HEK293 (cell line): ENCODE results near the gene BMP2K.

Source experiments
- BCL6B ChIP-seq: fragments of 450-650 bp; formaldehyde crosslinking; IDR thresholded peaks from 2 replicates; pipeline ENCODE4 v1.5.1; 2017; ENCODE audit warnings: missing biosample characterization, missing genetic modification characterization
- EGR2 ChIP-seq: fragments of 450-650 bp; formaldehyde crosslinking; IDR thresholded peaks from 2 replicates; pipeline ENCODE4 v1.5.1; 2016; ENCODE audit warnings: low read depth, missing biosample characterization, missing genetic modification characterization
- HIC1 ChIP-seq: fragments of 450-650 bp; formaldehyde crosslinking; IDR thresholded peaks from 2 replicates; pipeline ENCODE4 v1.5.1; 2016; ENCODE audit warnings: missing biosample characterization, missing genetic modification characterization
- PRDM1 ChIP-seq: fragments of 450-650 bp; formaldehyde crosslinking; IDR thresholded peaks from 2 replicates; pipeline ENCODE4; 2016; ENCODE audit warnings: missing biosample characterization, missing genetic modification characterization
- SCRT1 ChIP-seq: fragments of 450-650 bp; formaldehyde crosslinking; IDR thresholded peaks from 2 replicates; pipeline ENCODE4 v1.5.1; 2016; ENCODE audit warnings: missing biosample characterization, missing genetic modification characterization, borderline replicate concordance
- SCRT2 ChIP-seq: fragments of 450-650 bp; formaldehyde crosslinking; IDR thresholded peaks from 2 replicates; pipeline ENCODE4 v1.5.1; 2016; ENCODE audit warnings: missing biosample characterization, missing genetic modification characterization
- SP2 ChIP-seq: fragments of 450-650 bp; formaldehyde crosslinking; IDR thresholded peaks from 2 replicates; pipeline ENCODE4 v1.5.1; 2016; ENCODE audit warnings: missing biosample characterization, missing genetic modification characterization
- TRIM28 ChIP-seq: IDR thresholded peaks from 2 replicates; pipeline ENCODE4 v1.6.1; 2011; ENCODE audit warnings: low read length, control low read depth, borderline replicate concordance
- ZFP37 ChIP-seq: fragments of 450-650 bp; formaldehyde crosslinking; IDR thresholded peaks from 2 replicates; pipeline ENCODE4 v1.5.1; 2016; ENCODE audit warnings: missing biosample characterization, missing genetic modification characterization
- ZFP69B ChIP-seq: fragments of 450-650 bp; formaldehyde crosslinking; IDR thresholded peaks from 2 replicates; pipeline ENCODE4 v1.5.1; 2016; ENCODE audit warnings: missing biosample characterization, missing genetic modification characterization
- ZNF146 ChIP-seq: fragments of 450-650 bp; formaldehyde crosslinking; IDR thresholded peaks from 2 replicates; pipeline ENCODE4 v1.5.1; 2016; ENCODE audit warnings: missing biosample characterization, missing genetic modification characterization
- ZNF529 ChIP-seq: fragments of 450-650 bp; formaldehyde crosslinking; IDR thresholded peaks from 2 replicates; pipeline ENCODE4 v1.5.1; 2017; ENCODE audit warnings: missing genetic modification characterization, missing biosample characterization; ENCODE audit not compliant: insufficient replicate concordance
- ZNF580 ChIP-seq: fragments of 450-650 bp; formaldehyde crosslinking; IDR thresholded peaks from 2 replicates; pipeline ENCODE4 v1.5.1; 2016; ENCODE audit warnings: missing biosample characterization, missing genetic modification characterization
- ZNF645 ChIP-seq: fragments of 450-650 bp; formaldehyde crosslinking; IDR thresholded peaks from 2 replicates; pipeline ENCODE4; 2016; ENCODE audit warnings: missing biosample characterization, missing genetic modification characterization
- ZSCAN23 ChIP-seq: fragments of 450-650 bp; formaldehyde crosslinking; IDR thresholded peaks from 2 replicates; pipeline ENCODE4 v1.5.1; 2016; ENCODE audit warnings: missing biosample characterization, missing genetic modification characterization
- TF ChIP-seq, protein P1 (sequence below): fragments of 450-650 bp; formaldehyde crosslinking; IDR thresholded peaks from 2 replicates; pipeline ENCODE4 v1.5.1; 2016; ENCODE audit warnings: missing biosample characterization, missing genetic modification characterization
- TF ChIP-seq, protein P2 (sequence below): fragments of 450-650 bp; formaldehyde crosslinking; IDR thresholded peaks from 2 replicates; pipeline ENCODE4 v1.5.1; 2016; ENCODE audit warnings: missing biosample characterization, missing genetic modification characterization
- TF ChIP-seq, protein P3 (sequence below): fragments of 450-650 bp; formaldehyde crosslinking; IDR thresholded peaks from 2 replicates; pipeline ENCODE4 v1.5.1; 2017; ENCODE audit warnings: missing biosample characterization, missing genetic modification characterization

The BMP2K gene

DNA sequence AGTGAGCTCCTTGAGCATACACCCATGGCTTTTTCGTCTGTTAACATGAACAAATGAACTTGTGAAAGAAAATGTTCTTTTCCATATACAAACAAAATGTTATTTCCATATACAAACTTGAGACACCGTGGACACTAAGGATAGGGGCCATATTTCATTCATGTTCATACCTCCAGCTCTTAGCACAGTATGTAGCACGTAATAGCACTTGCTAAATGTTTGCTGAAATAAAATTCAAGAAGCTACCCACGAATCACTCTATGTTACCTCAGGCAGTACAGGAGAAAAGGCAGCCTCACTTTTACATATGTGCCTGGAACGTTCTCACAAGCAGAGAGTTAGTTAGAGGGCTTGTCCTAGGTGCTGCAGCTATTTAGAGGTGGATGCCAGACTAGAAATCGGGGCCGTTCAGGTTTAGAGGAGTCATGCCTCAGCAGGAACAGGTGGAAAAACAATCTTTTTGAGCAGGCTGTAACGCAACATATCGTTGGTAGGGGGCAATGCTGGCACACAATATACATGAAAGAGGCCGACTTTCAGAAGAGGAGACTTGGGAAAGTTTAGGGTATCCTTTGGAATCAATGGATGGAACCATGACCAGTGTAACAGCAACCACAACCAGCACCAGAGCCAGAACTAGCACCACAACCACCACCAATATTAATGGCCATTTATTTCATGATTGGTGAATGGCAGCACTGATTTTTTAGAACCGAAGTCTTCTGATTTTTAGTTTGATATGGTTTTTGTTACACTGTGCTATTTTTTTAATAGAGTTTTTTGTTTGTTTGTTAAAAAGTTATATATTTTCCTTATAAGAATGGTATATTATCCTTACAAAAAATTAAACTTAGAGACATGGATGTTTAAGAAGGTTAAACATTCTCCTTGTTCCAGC lies 177.9 kb downstream of the BMP2K start (continued):
- TF ChIP-seq HIC1 (tag by site-specific recombination) (no peak), ZNF645 (tag by site-specific recombination) (no peak), ZFP37 (tag by site-specific recombination) (no peak), PRDM1 (tag by site-specific recombination) (no peak), ZFP69B (tag by site-specific recombination) (no peak), ZNF529 (tag by site-specific recombination) (no peak), EGR2 (tag by site-specific recombination) (no peak), SCRT1 (tag by site-specific recombination) (peak; percentile 60), SP2 (tag by site-specific recombination) (no peak), ZNF580 (tag by site-specific recombination) (no peak), ZSCAN23 (no peak), ZNF146 (tag by site-specific recombination) (no peak), TRIM28 (no peak), BCL6B (tag by site-specific recombination) (no peak), SCRT2 (tag by site-specific recombination) (peak; percentile 84)
- TF ChIP-seq, protein P1, sequence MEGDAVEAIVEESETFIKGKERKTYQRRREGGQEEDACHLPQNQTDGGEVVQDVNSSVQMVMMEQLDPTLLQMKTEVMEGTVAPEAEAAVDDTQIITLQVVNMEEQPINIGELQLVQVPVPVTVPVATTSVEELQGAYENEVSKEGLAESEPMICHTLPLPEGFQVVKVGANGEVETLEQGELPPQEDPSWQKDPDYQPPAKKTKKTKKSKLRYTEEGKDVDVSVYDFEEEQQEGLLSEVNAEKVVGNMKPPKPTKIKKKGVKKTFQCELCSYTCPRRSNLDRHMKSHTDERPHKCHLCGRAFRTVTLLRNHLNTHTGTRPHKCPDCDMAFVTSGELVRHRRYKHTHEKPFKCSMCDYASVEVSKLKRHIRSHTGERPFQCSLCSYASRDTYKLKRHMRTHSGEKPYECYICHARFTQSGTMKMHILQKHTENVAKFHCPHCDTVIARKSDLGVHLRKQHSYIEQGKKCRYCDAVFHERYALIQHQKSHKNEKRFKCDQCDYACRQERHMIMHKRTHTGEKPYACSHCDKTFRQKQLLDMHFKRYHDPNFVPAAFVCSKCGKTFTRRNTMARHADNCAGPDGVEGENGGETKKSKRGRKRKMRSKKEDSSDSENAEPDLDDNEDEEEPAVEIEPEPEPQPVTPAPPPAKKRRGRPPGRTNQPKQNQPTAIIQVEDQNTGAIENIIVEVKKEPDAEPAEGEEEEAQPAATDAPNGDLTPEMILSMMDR (tag by site-specific recombination): peak; percentile 57
- TF ChIP-seq, protein P2, sequence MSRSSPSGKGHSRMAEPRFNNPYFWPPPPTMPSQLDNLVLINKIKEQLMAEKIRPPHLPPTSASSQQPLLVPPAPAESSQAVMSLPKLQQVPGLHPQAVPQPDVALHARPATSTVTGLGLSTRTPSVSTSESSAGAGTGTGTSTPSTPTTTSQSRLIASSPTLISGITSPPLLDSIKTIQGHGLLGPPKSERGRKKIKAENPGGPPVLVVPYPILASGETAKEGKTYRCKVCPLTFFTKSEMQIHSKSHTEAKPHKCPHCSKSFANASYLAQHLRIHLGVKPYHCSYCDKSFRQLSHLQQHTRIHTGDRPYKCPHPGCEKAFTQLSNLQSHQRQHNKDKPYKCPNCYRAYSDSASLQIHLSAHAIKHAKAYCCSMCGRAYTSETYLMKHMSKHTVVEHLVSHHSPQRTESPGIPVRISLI: no peak
- TF ChIP-seq, protein P3, sequence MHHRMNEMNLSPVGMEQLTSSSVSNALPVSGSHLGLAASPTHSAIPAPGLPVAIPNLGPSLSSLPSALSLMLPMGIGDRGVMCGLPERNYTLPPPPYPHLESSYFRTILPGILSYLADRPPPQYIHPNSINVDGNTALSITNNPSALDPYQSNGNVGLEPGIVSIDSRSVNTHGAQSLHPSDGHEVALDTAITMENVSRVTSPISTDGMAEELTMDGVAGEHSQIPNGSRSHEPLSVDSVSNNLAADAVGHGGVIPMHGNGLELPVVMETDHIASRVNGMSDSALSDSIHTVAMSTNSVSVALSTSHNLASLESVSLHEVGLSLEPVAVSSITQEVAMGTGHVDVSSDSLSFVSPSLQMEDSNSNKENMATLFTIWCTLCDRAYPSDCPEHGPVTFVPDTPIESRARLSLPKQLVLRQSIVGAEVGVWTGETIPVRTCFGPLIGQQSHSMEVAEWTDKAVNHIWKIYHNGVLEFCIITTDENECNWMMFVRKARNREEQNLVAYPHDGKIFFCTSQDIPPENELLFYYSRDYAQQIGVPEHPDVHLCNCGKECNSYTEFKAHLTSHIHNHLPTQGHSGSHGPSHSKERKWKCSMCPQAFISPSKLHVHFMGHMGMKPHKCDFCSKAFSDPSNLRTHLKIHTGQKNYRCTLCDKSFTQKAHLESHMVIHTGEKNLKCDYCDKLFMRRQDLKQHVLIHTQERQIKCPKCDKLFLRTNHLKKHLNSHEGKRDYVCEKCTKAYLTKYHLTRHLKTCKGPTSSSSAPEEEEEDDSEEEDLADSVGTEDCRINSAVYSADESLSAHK (tag by site-specific recombination): no peak
